Stomach (tissue), 4 donors: ENCODE measurements around the gene TNF.

ENCODE experiments used
- POLR2A ChIP-seq, 4 donors: fragments of 450-650 bp; IDR thresholded peaks; one replicate each; pipeline ENCODE4 v1.6.1; 2016; ENCODE audit warnings: antibody characterized with exemption in 4 of 4, control low read depth in 2 of 4, mild to moderate bottlenecking in 1 of 4, moderate library complexity in 1 of 4
- POLR2AphosphoS5 ChIP-seq, 3 donors: sonication (generic); formaldehyde crosslinking; IDR thresholded peaks; one replicate each; pipeline ENCODE4 v1.6.1; 2016; ENCODE audit warnings: antibody characterized with exemption in 3 of 3
- TF ChIP-seq, protein P1 (sequence below), 7 experiments: fragments of 450-650 bp in 4 of 7; fragments of 200-600 bp in 3 of 7; sonication (generic) in 3 of 7; IDR thresholded peaks; one replicate each; pipeline ENCODE4 v1.5.1; 2016 to 2019; ENCODE audit warnings: antibody characterized with exemption in 7 of 7, control low read depth in 2 of 7, mild to moderate bottlenecking in 1 of 7

DNA sequence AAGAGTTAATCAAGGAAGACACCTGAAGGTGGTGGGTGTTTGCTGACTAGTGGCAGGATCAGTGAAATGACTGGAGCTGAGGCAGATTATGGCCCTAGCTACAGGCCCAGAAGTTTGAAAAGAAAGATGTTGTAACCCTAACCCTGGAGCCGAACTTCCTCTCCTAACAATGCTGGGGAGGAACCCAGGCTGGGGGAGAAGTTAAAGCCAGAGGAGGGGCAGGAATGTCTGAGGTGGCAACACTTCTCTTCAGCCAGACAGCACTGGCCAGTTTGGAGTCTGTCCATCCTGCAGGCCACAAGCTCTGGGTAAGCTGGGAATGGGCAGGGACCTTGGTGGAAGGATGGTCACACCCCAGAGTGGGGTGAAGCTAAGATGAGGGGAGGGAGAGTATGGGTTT lies 10.6 kb downstream of the TNF start, which contains the start of gene LST1:
- TF ChIP-seq, protein P1, sequence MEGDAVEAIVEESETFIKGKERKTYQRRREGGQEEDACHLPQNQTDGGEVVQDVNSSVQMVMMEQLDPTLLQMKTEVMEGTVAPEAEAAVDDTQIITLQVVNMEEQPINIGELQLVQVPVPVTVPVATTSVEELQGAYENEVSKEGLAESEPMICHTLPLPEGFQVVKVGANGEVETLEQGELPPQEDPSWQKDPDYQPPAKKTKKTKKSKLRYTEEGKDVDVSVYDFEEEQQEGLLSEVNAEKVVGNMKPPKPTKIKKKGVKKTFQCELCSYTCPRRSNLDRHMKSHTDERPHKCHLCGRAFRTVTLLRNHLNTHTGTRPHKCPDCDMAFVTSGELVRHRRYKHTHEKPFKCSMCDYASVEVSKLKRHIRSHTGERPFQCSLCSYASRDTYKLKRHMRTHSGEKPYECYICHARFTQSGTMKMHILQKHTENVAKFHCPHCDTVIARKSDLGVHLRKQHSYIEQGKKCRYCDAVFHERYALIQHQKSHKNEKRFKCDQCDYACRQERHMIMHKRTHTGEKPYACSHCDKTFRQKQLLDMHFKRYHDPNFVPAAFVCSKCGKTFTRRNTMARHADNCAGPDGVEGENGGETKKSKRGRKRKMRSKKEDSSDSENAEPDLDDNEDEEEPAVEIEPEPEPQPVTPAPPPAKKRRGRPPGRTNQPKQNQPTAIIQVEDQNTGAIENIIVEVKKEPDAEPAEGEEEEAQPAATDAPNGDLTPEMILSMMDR (IDR thresholded peaks at IDR 0.05): no peak
- no peak for TF ChIP-seq POLR2A (IDR thresholded peaks at IDR 0.05)
- TF ChIP-seq POLR2AphosphoS5 (IDR thresholded peaks at IDR 0.05): no peak
